H9 (cell line): ENCODE data around the gene EN1. TPM values are rescaled to one million over a fixed set of nuclear protein-coding genes. Genes with fewer than 3 reads are reported as not detected.

Experiments
- DNase-seq: peaks from one replicate; pipeline ENCODE4 v3.0.0-alpha.2; 2017
- H2AFZ ChIP-seq: one replicate; pipeline ENCODE4 v1.6.1; 2013; ENCODE audit warnings: mild to moderate bottlenecking, low read length, control low read depth, moderate library complexity
- H2AK5ac ChIP-seq: 2 replicates; pipeline ENCODE4 v1.6.1; 2013; ENCODE audit warnings: low read length, control low read depth, mixed read lengths; ENCODE audit not compliant: insufficient read length
- H2BK120ac ChIP-seq: one replicate; pipeline ENCODE4 v1.6.1; 2013; ENCODE audit warnings: low read depth, mild to moderate bottlenecking, low read length, control low read depth, inconsistent platforms; ENCODE audit not compliant: poor library complexity, severe bottlenecking
- H2BK12ac ChIP-seq: 2 replicates; pipeline ENCODE4 v1.6.1; 2013; ENCODE audit warnings: low read length, control low read depth, mixed read lengths, low read depth; ENCODE audit not compliant: insufficient read length
- H2BK15ac ChIP-seq: 2 replicates; pipeline ENCODE4 v1.6.1; 2013; ENCODE audit warnings: low read depth, low read length, control low read depth
- H2BK20ac ChIP-seq: one replicate; pipeline ENCODE4 v1.6.1; 2013; ENCODE audit warnings: low read depth, mild to moderate bottlenecking, low read length, control low read depth, inconsistent platforms; ENCODE audit not compliant: poor library complexity, severe bottlenecking
- H2BK5ac ChIP-seq: 2 replicates; pipeline ENCODE4 v1.6.1; 2013; ENCODE audit warnings: low read length, control low read depth, mixed read lengths; ENCODE audit not compliant: insufficient read length
- H3K14ac ChIP-seq: 2 replicates; pipeline ENCODE4 v1.6.1; 2013; ENCODE audit warnings: low read length, control low read depth; ENCODE audit not compliant: insufficient read depth
- H3K18ac ChIP-seq: 2 replicates; pipeline ENCODE4 v1.6.1; 2013; ENCODE audit warnings: low read depth, mild to moderate bottlenecking, mixed read lengths, low read length, control low read depth; ENCODE audit not compliant: insufficient read length
- H3K23ac ChIP-seq: 2 replicates; pipeline ENCODE4 v1.6.1; 2013; ENCODE audit warnings: low read length, control low read depth, mixed read lengths, low read depth; ENCODE audit not compliant: insufficient read length
- H3K23me2 ChIP-seq: 2 replicates; pipeline ENCODE4 v1.6.1; 2013; ENCODE audit warnings: low read depth, mild to moderate bottlenecking, mixed read lengths, low read length, control low read depth; ENCODE audit not compliant: insufficient read length, poor library complexity, severe bottlenecking
- H3K27ac ChIP-seq: 2 replicates; pipeline ENCODE4 v1.5.1; 2013; ENCODE audit warnings: low read length, control low read depth, mixed read lengths, low read depth; ENCODE audit not compliant: insufficient read length
- H3K27me3 ChIP-seq: 2 replicates; pipeline ENCODE4 v1.6.1; 2013; ENCODE audit warnings: low read length, control low read depth, inconsistent platforms; ENCODE audit not compliant: insufficient read depth
- H3K4ac ChIP-seq: 2 replicates; pipeline ENCODE4 v1.6.1; 2013; ENCODE audit warnings: low read depth, mild to moderate bottlenecking, control low read depth, inconsistent platforms, low read length, moderate library complexity
- H3K4me1 ChIP-seq: 2 replicates; pipeline ENCODE4 v1.6.1; 2013; ENCODE audit warnings: low read length, control low read depth, inconsistent platforms; ENCODE audit not compliant: insufficient read depth
- H3K4me2 ChIP-seq: 2 replicates; pipeline ENCODE4 v1.6.1; 2013; ENCODE audit warnings: low read length, control low read depth, mixed read lengths; ENCODE audit not compliant: insufficient read length, insufficient read depth
- H3K56ac ChIP-seq: 2 replicates; pipeline ENCODE4 v1.6.1; 2013; ENCODE audit warnings: low read depth, mild to moderate bottlenecking, mixed read lengths, low read length, control low read depth; ENCODE audit not compliant: insufficient read length
- H3K79me1 ChIP-seq: 2 replicates; pipeline ENCODE4 v1.6.1; 2013; ENCODE audit warnings: low read depth, mild to moderate bottlenecking, moderate library complexity, low read length, control low read depth, inconsistent platforms; ENCODE audit not compliant: insufficient read depth, poor library complexity, severe bottlenecking
- H3K79me2 ChIP-seq: 2 replicates; pipeline ENCODE4 v1.6.1; 2013; ENCODE audit warnings: low read length, control low read depth, inconsistent platforms; ENCODE audit not compliant: insufficient read depth
- H3K9ac ChIP-seq: 2 replicates; pipeline ENCODE4 v1.6.1; 2013; ENCODE audit warnings: low read length, control low read depth, mixed read lengths; ENCODE audit not compliant: insufficient read length; ENCODE audit errors: extremely low read depth
- H3K9me3 ChIP-seq: one replicate; pipeline ENCODE4 v1.6.1; 2013; ENCODE audit warnings: low read depth, low read length, inconsistent platforms; ENCODE audit not compliant: control insufficient read depth
- H3T11ph ChIP-seq: one replicate; pipeline ENCODE4 v1.6.1; 2013; ENCODE audit warnings: mild to moderate bottlenecking, low read length, control low read depth, inconsistent platforms
- H4K20me1 ChIP-seq: one replicate; pipeline ENCODE4 v1.6.1; 2013; ENCODE audit not compliant: control insufficient read depth, insufficient read length, insufficient read depth
- H4K5ac ChIP-seq: 2 replicates; pipeline ENCODE4 v1.6.1; 2013; ENCODE audit warnings: low read depth, mild to moderate bottlenecking, mixed read lengths, low read length, control low read depth; ENCODE audit not compliant: insufficient read length
- H4K8ac ChIP-seq: replicated peaks from 2 replicates; pipeline ENCODE4 v1.6.1; 2013; ENCODE audit warnings: low read length, control low read depth, mixed read lengths, low read depth; ENCODE audit not compliant: insufficient read length
- H4K91ac ChIP-seq: 2 replicates; pipeline ENCODE4 v1.6.1; 2013; ENCODE audit warnings: low read depth, mild to moderate bottlenecking, moderate library complexity, mixed read lengths, low read length, control low read depth; ENCODE audit not compliant: insufficient read length
- H3K27ac Mint-ChIP-seq, 3 experiments: 2 replicates in 2 of 3; 3 replicates in 1 of 3; pipeline ENCODE4 v1.8.0; 2020 to 2021; ENCODE audit warnings: mixed read lengths in 3 of 3, mild to moderate bottlenecking in 1 of 3, moderate library complexity in 1 of 3
- H3K27me3 Mint-ChIP-seq: 2 replicates; pipeline ENCODE4 v1.8.0; 2021; ENCODE audit warnings: low read depth, mild to moderate bottlenecking, moderate library complexity, mixed read lengths
- H3K36me3 Mint-ChIP-seq, 3 experiments: 2 replicates in 2 of 3; 3 replicates in 1 of 3; pipeline ENCODE4 v1.8.0; 2020 to 2021; ENCODE audit warnings: low read depth in 3 of 3, mixed read lengths in 3 of 3; ENCODE audit not compliant: insufficient read depth in 1 of 3
- H3K4me1 Mint-ChIP-seq, 2 experiments: 2 replicates each; pipeline ENCODE4 v1.8.0; 2020; ENCODE audit warnings: mixed read lengths in 2 of 2
- H3K4me3 Mint-ChIP-seq, 2 experiments: 2 replicates in 1 of 2; 3 replicates in 1 of 2; pipeline ENCODE4 v1.8.0; 2020 to 2021; ENCODE audit warnings: mild to moderate bottlenecking in 2 of 2, mixed read lengths in 2 of 2, moderate library complexity in 1 of 2
- H3K9me3 Mint-ChIP-seq, 2 experiments: 2 replicates in 1 of 2; 3 replicates in 1 of 2; pipeline ENCODE4 v1.8.0; 2020; ENCODE audit warnings: mild to moderate bottlenecking in 2 of 2, mixed read lengths in 2 of 2, moderate library complexity in 1 of 2
- WGBS: extraction: QIAGEN DNeasy Blood & Tissue Kit; methylation state at CpG from one replicate; pipeline ENCODE4 v1.1.7; 2013; ENCODE audit warnings: missing lambda C conversion rate, low lambda C conversion rate, mixed read lengths; ENCODE audit not compliant: insufficient read length; ENCODE audit errors: extremely low coverage; 5-methylcytosine and 5-hydroxymethylcytosine counted together
- total RNA-seq: library from RNA; stranded (reverse); gene quantifications from 2 replicates; pipeline ENCODE4 v1.2.1, GENCODE V29; 2021
- TF ChIP-seq, protein P1 (sequence below): fragments of 200-600 bp; sonication (generic); conservative IDR thresholded peaks from 3 replicates; pipeline ENCODE4 v1.8.0; 2021; ENCODE audit warnings: antibody characterized with exemption, mild to moderate bottlenecking

The EN1 gene
- total RNA-seq, 1 experiment from 2014 or later = not detected

- Histone ChIP-seq H3K79me2 (no peaks in the 10 kb centered on the region), H4K20me1 (no peaks in the 10 kb centered on the region), H4K91ac (no peak overlapping the region), H3K4me2 (peak overlapping the region; percentile 83), H2BK12ac (no peak overlapping the region), H2BK20ac (no peak overlapping the region), H3K23ac (no peak overlapping the region), H3K23me2 (peaks cover 11% of the 10 kb centered on the region), H3K56ac (no peak overlapping the region), H3K27ac (no peak overlapping the region), H3K9ac (no peak overlapping the region), H4K5ac (no peak overlapping the region), H2AK5ac (no peak overlapping the region), H2BK15ac (no peak overlapping the region), H3K79me1 (no peaks in the 10 kb centered on the region), H3K27me3 (peaks cover 88% of the 10 kb centered on the region), H3K4ac (no peak overlapping the region), H3K9me3 (no peaks in the 10 kb centered on the region), H3K4me1 (no peaks in the 10 kb centered on the region; the same call in 1 of the 2 replicates), H4K8ac (no peak overlapping the region), H3T11ph (no peak overlapping the region), H2AFZ (no peak overlapping the region), H3K18ac (no peak overlapping the region), H2BK5ac (no peak overlapping the region), H2BK120ac (no peak overlapping the region), H3K14ac (0 out of 2 replicates have a peak overlapping the region, but pooled peaks have one; percentile 18)
- Mint-ChIP-seq H3K27me3 (peaks cover 100% of the 10 kb centered on the region), H3K9me3 (peaks cover 0 to 9% of the 10 kb centered on the region in 2 experiments; a peak in 2 of 5 replicates), H3K4me3 (peak overlapping the region; percentile 61 to 87), H3K4me1 (peaks cover 30 to 48% of the 10 kb centered on the region in 2 experiments), H3K27ac (no peak overlapping the region), H3K36me3 (peaks cover 0 to 6% (median 0%) of the 10 kb centered on the region in 3 experiments; a peak in 2 of 7 replicates)
- DNase-seq = peak; percentile 70
- TF ChIP-seq, protein P1, sequence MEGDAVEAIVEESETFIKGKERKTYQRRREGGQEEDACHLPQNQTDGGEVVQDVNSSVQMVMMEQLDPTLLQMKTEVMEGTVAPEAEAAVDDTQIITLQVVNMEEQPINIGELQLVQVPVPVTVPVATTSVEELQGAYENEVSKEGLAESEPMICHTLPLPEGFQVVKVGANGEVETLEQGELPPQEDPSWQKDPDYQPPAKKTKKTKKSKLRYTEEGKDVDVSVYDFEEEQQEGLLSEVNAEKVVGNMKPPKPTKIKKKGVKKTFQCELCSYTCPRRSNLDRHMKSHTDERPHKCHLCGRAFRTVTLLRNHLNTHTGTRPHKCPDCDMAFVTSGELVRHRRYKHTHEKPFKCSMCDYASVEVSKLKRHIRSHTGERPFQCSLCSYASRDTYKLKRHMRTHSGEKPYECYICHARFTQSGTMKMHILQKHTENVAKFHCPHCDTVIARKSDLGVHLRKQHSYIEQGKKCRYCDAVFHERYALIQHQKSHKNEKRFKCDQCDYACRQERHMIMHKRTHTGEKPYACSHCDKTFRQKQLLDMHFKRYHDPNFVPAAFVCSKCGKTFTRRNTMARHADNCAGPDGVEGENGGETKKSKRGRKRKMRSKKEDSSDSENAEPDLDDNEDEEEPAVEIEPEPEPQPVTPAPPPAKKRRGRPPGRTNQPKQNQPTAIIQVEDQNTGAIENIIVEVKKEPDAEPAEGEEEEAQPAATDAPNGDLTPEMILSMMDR = no peak
- no CpG with 5 or more reads among the region's 61 CpGs for WGBS
Observed at GRCh38 chr2:118834901-118835745, 12.3 kb downstream of the EN1 start.
